HG02571 (cell line): ENCODE results near the gene TPBGL.

ENCODE experiments used
- ATAC-seq: cut with Tn5 transposase; IDR thresholded peaks from one replicate; pipeline ENCODE4 v1.9.1; 2021; ENCODE audit warnings: mild to moderate bottlenecking, moderate library complexity; ENCODE audit not compliant: unreplicated experiment

The TPBGL gene

GRCh38 chr11:75245356-75246005 lies 4.9 kb downstream of the TPBGL start:
- ATAC-seq = no peak

- ATAC-seq = no peak
Measured at GRCh38 chr11:75246006-75246670, 5.6 kb downstream of the TPBGL start.

- no peak for ATAC-seq
Measured at GRCh38 chr11:75246671-75247350, 6.2 kb downstream of the TPBGL start.

- no peak for ATAC-seq
Measured at GRCh38 chr11:75248924-75249256, 8.3 kb downstream of the TPBGL start.

- no peak for ATAC-seq
Measured at GRCh38 chr11:75249704-75250103, 9.1 kb downstream of the TPBGL start.

- no peak for ATAC-seq
Measured at GRCh38 chr11:75254326-75254725, 13.8 kb downstream of the TPBGL start.

- no peak for ATAC-seq
Measured at GRCh38 chr11:75260396-75261170, 20.0 kb downstream of the TPBGL start.

- ATAC-seq = no peak
Measured at GRCh38 chr11:75261902-75262361, 21.4 kb downstream of the TPBGL start.

GRCh38 chr11:75262436-75262835 lies 21.9 kb downstream of the TPBGL start:
- ATAC-seq = no peak

GRCh38 chr11:75262961-75263852 lies 22.6 kb downstream of the TPBGL start:
- ATAC-seq = no peak

GRCh38 chr11:75263944-75264349 lies 23.4 kb downstream of the TPBGL start:
- no peak for ATAC-seq

GRCh38 chr11:75264356-75264755 lies 23.8 kb downstream of the TPBGL start:
- no peak for ATAC-seq

- ATAC-seq = no peak
Measured at GRCh38 chr11:75264971-75265370, 24.4 kb downstream of the TPBGL start.

GRCh38 chr11:75265851-75266531 lies 25.4 kb downstream of the TPBGL start:
- ATAC-seq = no peak

GRCh38 chr11:75267171-75267970 lies 26.8 kb downstream of the TPBGL start:
- no peak for ATAC-seq

- no peak for ATAC-seq
Measured at GRCh38 chr11:75268626-75269366, 28.2 kb downstream of the TPBGL start.

GRCh38 chr11:75269367-75269660 lies 28.7 kb downstream of the TPBGL start:
- ATAC-seq = no peak

- ATAC-seq = no peak
Measured at GRCh38 chr11:75269896-75270295, 29.3 kb downstream of the TPBGL start.
